ENCODE data around the gene KLHL9.
A peak's percentile ranks its signal among the peaks of the same experiment; 100 is the strongest.
"Not testable (repeated sequence)": the region's sequence is repeated elsewhere in the genome, so short reads cannot be mapped to it uniquely, and the experiment has no call there.

Gene KLHL9

GRCh38 chr9:21334701-21335632 lies at the start of gene KLHL9:
Gene KLHL9, minus strand, starts transcription at chr9:21335404. Its CDS starts 545 bp downstream, at chr9:21334859.
- DNase-seq, result peak; percentile 81

DNA sequence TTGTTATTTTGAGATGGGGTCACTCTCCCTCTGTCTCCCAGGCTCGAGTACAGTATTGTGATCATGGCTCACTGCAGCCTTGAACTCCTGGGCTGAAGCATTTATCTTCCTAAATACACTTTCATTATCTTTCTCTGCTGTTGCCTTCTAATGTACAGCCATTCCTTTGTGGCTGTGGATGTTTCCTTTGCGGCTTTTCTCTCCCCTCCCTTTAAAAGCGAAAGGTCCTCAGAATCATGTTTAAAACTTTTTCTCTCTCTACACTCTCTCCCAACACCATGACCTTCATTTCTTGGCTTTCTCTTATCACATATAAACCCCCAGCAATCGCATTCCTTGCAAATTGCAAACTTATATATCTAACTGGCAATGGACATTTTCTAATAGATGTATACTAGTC lies 48.4 kb upstream of the KLHL9 start:
- DNase-seq, result no peak

DNA sequence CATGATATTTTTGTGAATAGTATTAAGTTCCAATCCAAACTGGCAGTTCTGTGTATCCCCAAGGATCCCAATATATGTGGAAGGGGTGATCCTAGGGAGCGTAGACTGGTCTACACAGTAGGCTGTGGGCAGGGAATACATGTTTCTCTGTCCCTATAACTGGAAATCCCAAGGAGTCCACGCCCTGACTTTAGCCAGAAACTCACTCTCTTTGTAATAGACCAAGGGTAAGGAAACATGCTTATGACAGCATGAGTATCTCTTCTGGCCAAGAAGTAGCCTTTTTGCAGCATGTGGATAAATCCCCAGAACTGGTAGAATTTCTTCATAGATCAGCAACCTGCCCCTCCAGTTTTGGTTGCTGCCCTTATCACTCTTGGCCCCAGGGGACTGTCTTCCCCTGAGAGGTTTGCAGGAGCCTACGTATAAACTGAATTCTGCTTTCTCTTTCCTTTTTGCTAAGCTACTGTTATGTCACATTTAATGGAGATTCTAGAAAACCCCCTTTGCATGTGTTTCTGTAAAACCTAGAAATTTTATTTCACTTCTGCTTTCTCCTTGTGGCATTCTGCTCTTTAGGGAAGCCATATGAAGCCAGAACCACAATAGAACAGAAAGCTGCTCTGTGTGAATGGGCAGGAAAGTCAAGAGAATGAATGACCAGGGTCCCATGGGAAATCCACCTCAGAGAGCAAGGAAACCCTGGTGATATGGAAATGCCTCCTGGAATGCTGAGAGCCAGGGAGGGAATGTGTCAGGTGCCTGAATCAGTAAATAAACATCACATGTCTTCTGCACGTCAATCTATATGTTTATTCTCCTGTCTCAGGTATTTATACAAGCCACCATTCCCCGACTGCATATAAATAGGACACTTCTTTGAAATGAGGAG lies 46.5 kb upstream of the KLHL9 start:
- no peak for DNase-seq

DNA sequence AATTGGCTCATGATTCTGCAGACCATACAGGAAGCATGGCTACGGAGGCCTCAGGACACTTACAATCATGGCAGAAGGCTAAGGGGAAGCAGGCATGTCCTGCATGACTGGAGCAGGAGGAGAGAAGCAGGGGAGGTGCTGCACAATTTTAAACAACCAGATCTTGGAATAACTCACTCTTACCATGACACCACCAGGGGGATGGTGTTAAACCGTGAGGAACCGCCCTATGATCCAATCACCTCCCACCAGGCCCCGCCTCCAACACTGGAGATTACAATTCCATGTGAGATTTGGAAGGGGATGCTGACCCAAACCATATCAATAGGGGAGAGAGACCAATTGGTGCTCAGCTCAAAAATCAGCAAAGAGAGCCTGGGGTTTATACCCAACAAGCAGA lies 36.3 kb upstream of the KLHL9 start:
- not testable (repeated sequence) for DNase-seq

GRCh38 chr9:21367957-21368356 lies 32.8 kb upstream of the KLHL9 start, which contains the start of gene IFNA13:
Gene IFNA13, minus strand, starts transcription at chr9:21368057. Its CDS starts 47 bp downstream, at chr9:21368010.
- DNase-seq, result no peak

DNA sequence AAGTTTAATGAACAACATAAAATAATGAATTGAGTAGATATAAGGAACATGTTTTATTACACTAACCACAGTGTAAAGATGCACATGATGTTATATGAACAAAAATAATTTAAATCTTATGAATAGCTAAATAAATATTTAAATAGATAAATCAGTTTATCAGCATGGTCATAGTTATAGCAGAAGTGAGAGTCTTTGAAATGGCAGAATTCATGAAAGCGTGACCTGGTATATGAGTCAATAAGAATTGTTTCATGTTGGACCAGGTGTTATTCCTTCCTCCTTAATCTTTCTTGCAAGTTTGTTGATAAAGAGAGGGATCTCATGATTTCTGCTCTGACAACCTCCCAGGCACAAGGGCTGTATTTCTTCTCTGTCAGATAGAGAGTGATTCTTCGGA lies 32.0 kb upstream of the KLHL9 start:
- DNase-seq, result not testable (repeated sequence)

GRCh38 chr9:21362287-21362686 lies 27.1 kb upstream of the KLHL9 start:
- no peak for DNase-seq

DNA sequence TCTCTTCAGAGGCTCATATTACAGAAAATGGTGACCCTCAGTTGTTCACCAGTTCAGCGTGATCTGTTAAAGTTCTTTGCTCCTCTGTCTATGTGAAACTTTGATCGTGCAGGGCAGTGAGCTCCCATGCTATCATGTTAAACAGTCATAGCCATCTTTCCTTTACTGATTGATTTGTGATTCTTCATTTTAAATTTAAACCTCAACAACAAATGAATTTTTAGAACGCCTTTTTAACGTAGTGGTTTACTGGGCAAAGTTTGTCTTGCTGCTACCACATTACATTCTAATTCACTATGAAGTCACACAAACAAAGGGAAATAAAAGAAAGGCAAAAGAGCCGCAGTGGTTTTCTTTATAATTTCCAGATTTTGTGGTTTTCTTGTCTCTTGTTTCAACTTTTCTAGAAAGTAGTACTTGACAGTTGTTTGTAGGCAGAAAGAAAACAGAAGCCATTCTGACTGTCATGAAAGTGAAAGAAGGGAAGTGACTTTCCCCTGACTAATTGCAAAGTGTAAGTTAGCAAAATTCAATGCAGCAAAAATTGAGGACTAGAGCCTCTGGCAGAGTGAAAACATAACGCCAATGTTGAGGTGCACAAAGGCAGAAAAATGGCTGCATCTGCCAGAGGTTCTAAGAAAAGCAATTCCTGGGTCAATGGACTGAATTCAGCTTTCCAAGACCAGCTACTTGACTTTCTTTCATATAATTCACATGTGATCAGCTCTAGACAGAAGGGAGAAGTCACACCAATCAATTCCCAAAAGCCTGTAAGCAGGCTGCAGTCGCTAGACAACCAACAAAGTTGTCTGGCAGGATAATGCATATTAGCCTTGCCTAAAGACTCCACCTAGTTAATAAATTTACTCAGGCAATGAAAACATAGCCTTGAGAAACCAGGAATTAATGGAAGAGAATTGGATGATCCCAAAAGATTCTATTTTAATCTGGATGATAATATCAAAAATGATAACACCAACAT lies 22.6 kb upstream of the KLHL9 start:
- no peak for DNase-seq

DNA sequence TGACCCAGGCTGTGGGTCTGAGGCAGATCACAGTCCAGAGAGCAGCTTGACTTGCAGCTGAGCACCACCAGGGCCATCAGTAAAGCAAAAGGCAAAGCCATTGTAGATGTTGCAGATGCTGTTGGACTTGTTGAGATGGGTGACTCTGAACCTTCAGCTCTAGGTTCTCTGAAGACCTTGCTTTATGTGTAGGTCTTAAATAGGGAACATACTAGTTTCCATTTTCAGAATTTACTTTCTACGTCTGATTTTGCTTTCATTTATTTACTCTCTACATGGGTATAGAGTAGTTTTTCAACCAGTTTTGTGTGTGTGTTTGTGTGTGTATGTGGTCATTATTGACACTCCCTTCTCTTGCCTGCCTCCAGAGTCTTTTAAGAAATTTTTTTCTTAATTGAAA lies 15.6 kb upstream of the KLHL9 start, which contains the start of gene IFNA6:
TSS of gene IFNA6 (minus strand) at position 101 of the 400 bp plus-strand sequence. CDS start at position 101, 0 bp downstream.
- no peak for DNase-seq

- no peak for DNase-seq
These were observed 13.3 kb upstream of the KLHL9 start for GRCh38 chr9:21348430-21348970.

DNA sequence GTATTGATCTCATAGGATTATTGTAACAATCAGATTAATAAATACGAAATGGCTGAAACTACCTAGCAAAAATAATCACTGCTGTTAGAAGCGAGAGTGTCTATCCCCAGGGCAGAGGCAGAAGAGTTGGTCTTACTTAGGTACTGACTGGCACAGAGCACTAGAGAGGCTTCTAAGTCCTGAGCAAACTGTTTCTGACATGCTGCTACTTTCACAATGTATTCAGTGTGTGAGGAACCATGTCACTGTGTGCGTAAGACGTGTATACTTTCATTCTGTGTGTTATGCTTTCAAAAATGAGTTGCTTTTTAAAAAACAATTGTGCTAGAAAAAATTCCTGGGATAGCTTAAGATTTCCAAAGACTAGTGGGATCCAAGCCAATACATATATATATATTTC lies 5.5 kb upstream of the KLHL9 start:
- no peak for DNase-seq

DNA sequence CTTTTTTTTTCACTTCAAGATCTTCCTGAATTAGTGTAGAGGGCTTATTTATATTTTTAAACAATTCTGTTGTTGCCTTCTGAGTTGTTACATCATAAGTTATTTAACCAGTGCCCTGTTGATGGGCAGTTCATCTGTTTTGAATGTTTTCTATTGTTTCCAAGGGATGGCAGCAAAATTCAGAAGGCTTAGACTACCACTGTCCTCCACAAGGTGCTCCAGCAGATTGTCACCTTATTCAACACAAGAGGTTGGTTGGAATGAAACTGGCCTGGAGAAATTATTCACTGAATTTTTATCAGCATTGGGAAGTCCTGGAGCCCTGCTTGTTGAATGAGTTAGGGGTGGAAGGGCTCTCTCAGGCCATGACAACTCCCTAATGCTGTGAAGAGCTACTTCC lies 1.3 kb upstream of the KLHL9 start:
- no peak for DNase-seq

DNA sequence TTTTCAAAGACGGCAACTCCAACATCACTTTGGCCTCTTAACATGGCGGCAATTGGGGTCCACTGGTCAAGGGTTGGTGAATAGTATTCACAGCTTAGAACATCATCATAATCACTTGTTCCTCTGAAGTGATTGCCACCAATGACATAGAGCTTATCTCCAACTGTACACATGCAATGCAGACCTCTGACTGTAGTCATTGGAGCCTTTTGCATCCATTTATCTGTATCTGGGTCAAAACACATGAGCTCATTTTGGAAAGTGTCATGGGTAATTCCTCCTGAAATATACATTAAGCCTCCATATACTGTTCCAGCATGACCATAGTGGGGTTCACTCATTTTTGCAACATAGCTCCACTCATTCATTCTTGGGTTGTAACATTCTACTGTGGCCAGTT lies 2.0 kb downstream of the KLHL9 start:
- DNase-seq, result no peak

GRCh38 chr9:21331676-21332402 lies 3.4 kb downstream of the KLHL9 start:
- DNase-seq, result no peak

DNA sequence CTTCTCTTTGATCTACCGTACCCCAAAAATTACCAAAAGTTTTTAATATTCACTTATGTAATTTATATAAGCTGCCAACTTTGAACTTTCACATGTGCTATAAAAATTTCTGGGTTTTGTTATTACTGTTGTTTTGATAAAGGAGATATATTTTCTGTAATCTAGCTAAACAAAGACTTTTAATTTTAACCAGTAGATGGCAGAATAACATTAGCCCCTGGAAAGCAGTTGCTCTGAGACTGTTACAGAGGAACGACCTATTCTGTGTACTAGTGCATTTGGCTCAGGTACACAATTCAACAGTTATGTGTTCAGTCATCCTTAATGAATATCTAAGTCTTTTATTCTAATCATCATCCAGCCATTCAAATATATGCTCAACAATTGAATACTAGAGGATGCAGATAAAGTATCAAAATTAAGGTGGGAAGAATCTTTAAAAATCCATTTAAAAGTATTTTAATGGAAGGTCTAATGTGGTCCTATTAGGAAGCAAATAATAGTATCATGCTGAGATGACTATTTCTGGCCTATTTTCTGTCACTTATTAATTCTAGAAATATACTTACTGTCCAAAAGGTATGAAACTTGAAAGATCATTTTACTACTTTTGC lies 8.6 kb downstream of the KLHL9 start:
- no peak for DNase-seq

- DNase-seq, result no peak
These were observed 11.2 kb downstream of the KLHL9 start for GRCh38 chr9:21324047-21324446.

DNA sequence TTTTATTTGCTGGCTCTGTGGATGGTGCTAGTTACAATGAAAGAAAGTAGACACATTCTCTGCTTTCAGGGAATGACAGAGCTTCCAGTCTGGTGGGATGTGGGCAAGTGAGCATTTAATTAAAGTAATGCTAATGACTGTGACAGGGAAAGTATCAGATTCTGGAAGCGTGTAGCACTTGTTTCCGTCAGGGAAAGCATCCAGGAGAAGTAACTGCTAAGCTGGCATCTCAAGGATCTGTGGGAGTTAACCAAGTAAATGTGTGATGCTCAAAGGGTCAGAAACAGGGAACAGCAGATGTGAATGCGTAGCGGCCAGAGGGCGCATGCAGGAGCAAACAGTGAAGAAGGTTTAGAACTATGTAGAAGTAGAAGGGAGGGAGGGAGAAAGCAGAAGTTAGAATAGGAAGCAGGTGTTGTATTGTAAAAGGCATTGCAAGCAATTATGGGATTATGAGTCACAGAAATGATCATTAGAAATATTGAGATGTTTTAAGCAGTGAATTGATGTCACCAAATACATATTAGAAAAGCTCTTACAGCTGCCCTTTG lies 12.2 kb downstream of the KLHL9 start:
- DNase-seq, result no peak

- no peak for DNase-seq
These were observed 14.7 kb downstream of the KLHL9 start for GRCh38 chr9:21320465-21320864.

DNA sequence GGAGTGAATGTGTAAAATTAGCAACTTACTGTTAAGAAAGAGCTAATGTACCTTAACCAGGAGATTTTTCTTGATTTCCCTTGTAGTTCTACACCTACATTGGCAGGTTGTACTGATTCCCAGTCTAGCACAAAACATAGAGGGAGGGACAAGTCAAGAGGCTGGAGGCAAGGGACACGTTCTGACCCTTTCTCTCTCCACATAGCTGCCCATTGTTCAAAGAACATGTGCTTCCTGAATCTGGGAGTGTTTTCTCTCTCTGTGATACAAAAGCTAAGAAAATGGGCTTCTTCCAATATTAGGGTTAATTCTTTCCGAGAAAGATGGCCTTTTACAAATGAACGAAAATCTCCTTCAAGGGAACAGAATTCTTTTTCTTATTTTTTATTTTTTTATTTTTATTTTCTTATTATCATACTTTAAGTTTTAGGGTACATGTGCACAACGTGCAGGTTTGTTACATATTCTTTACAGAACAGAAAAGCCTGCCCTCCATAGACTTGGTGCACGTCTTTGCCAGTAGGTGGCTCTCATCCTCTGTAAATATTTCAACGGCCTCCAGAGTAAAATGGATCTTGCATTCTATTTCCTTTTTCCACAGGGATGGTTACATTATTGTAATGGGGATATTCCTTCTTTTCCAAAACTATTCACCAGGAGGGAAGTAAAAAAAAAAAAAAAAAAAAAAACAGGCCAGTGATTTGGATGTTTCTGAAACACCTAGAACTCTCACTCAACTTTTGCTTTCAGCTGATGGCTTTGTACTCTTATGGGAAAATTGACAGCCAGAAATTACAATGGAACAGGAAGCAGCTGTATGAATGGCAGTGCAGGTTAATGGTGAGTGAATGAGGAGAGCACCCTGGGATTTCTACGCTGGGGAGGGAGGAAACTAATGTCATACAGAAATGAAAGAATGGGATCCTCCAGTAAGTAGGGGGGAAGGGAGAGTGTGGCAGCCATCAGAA lies 17.0 kb downstream of the KLHL9 start:
- peak; percentile 14 for DNase-seq

Data from activated gamma-delta T cell treated with Interleukin-2 at 50 U/mL for 16 hours (primary cell).